Measurements from ENCODE around the gene PARVA.

The PARVA gene

GRCh38 chr11:12556788-12557384, 179.5 kb downstream of the PARVA start:
- no peak for FAIRE-seq
- no peak for DNase-seq (ENCODE audit: insufficient read length, low spot score)
- no peak for TF ChIP-seq POU2F2 (IDR thresholded peaks at IDR 0.05; ENCODE audit: low read depth, low read length)
- no peak for TF ChIP-seq POLR2A (IDR thresholded peaks at IDR 0.05; ENCODE audit: low read depth, low read length)
- no peak for TF ChIP-seq SPI1 (IDR thresholded peaks at IDR 0.05; ENCODE audit: low read depth, low read length)
- TF ChIP-seq POLR2AphosphoS5 (IDR thresholded peaks at IDR 0.05; ENCODE audit: low read depth, low read length) = no peak
- no peak for TF ChIP-seq TAF1 (IDR thresholded peaks at IDR 0.05; ENCODE audit: low read depth, low read length)
- no peak for TF ChIP-seq PAX5 (IDR thresholded peaks at IDR 0.05; ENCODE audit: insufficient read depth, low read length, severe bottlenecking)

GRCh38 chr11:12559011-12559410, 181.6 kb downstream of the PARVA start:
- TF ChIP-seq POU2F2 (IDR thresholded peaks at IDR 0.05; ENCODE audit: low read depth, low read length) (no peak), PAX5 (IDR thresholded peaks at IDR 0.05; ENCODE audit: insufficient read depth, low read length, severe bottlenecking) (no peak), POLR2AphosphoS5 (IDR thresholded peaks at IDR 0.05; ENCODE audit: low read depth, low read length) (no peak), POLR2A (IDR thresholded peaks at IDR 0.05; ENCODE audit: low read depth, low read length) (no peak), TAF1 (IDR thresholded peaks at IDR 0.05; ENCODE audit: low read depth, low read length) (no peak), SPI1 (IDR thresholded peaks at IDR 0.05; ENCODE audit: low read depth, low read length) (no peak)
- no peak for DNase-seq (ENCODE audit: insufficient read length, low spot score)
- no peak for FAIRE-seq

GRCh38 chr11:12560362-12560761, 183.0 kb downstream of the PARVA start:
- DNase-seq (ENCODE audit: insufficient read length, low spot score) = no peak
- FAIRE-seq = no peak
- TF ChIP-seq SPI1 (IDR thresholded peaks at IDR 0.05; ENCODE audit: low read depth, low read length) (no peak), PAX5 (IDR thresholded peaks at IDR 0.05; ENCODE audit: insufficient read depth, low read length, severe bottlenecking) (no peak), TAF1 (IDR thresholded peaks at IDR 0.05; ENCODE audit: low read depth, low read length) (no peak), POLR2AphosphoS5 (IDR thresholded peaks at IDR 0.05; ENCODE audit: low read depth, low read length) (no peak), POLR2A (IDR thresholded peaks at IDR 0.05; ENCODE audit: low read depth, low read length) (no peak), POU2F2 (IDR thresholded peaks at IDR 0.05; ENCODE audit: low read depth, low read length) (no peak)

DNA sequence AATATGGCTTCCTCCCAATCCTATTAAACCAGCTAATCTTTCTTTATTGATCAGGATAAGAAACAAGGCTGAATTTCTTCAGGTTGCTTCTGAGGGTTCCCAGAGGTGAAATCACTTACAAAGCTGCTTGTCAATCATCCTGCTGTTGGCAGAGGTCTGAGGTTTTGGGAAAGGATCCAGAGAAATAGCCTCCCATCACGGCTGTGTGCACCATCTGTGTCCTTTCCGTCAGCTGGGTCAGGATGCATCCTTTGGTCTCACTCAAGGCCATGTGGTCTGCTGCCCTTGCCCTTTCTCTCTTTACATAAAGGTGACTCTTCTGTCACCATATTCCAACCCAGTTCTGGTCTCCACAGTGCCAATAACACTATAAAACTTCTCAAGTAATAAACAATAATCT, 183.5 kb downstream of the PARVA start:
- FAIRE-seq = no peak
- TF ChIP-seq PAX5 (IDR thresholded peaks at IDR 0.05; ENCODE audit: insufficient read depth, low read length, severe bottlenecking) = no peak
- no peak for DNase-seq (ENCODE audit: insufficient read length, low spot score)

- FAIRE-seq (no peak), DNase-seq (ENCODE audit: insufficient read length, low spot score) (no peak)
- TF ChIP-seq POLR2A (IDR thresholded peaks at IDR 0.05; ENCODE audit: low read depth, low read length) = no peak
- no peak for TF ChIP-seq SPI1 (IDR thresholded peaks at IDR 0.05; ENCODE audit: low read depth, low read length)
- no peak for TF ChIP-seq POLR2AphosphoS5 (IDR thresholded peaks at IDR 0.05; ENCODE audit: low read depth, low read length)
- no peak for TF ChIP-seq PAX5 (IDR thresholded peaks at IDR 0.05; ENCODE audit: insufficient read depth, low read length, severe bottlenecking)
- no peak for TF ChIP-seq TAF1 (IDR thresholded peaks at IDR 0.05; ENCODE audit: low read depth, low read length)
- no peak for TF ChIP-seq POU2F2 (IDR thresholded peaks at IDR 0.05; ENCODE audit: low read depth, low read length)
These were observed 186.6 kb downstream of the PARVA start for GRCh38 chr11:12564012-12564411.

- FAIRE-seq = no peak
- no peak for DNase-seq (ENCODE audit: insufficient read length, low spot score)
- TF ChIP-seq POU2F2 (IDR thresholded peaks at IDR 0.05; ENCODE audit: low read depth, low read length) (no peak), SPI1 (IDR thresholded peaks at IDR 0.05; ENCODE audit: low read depth, low read length) (no peak), POLR2A (IDR thresholded peaks at IDR 0.05; ENCODE audit: low read depth, low read length) (no peak), POLR2AphosphoS5 (IDR thresholded peaks at IDR 0.05; ENCODE audit: low read depth, low read length) (no peak), TAF1 (IDR thresholded peaks at IDR 0.05; ENCODE audit: low read depth, low read length) (no peak)
These were observed 188.0 kb downstream of the PARVA start for GRCh38 chr11:12565406-12565805.

- FAIRE-seq = no peak
- TF ChIP-seq SPI1 (IDR thresholded peaks at IDR 0.05; ENCODE audit: low read depth, low read length) = no peak
- no peak for TF ChIP-seq POU2F2 (IDR thresholded peaks at IDR 0.05; ENCODE audit: low read depth, low read length)
- TF ChIP-seq TAF1 (IDR thresholded peaks at IDR 0.05; ENCODE audit: low read depth, low read length) = no peak
- TF ChIP-seq POLR2AphosphoS5 (IDR thresholded peaks at IDR 0.05; ENCODE audit: low read depth, low read length) = no peak
- no peak for TF ChIP-seq POLR2A (IDR thresholded peaks at IDR 0.05; ENCODE audit: low read depth, low read length)
- TF ChIP-seq PAX5 (IDR thresholded peaks at IDR 0.05; ENCODE audit: insufficient read depth, low read length, severe bottlenecking) = no peak
- DNase-seq (ENCODE audit: insufficient read length, low spot score) = no peak
These were observed 190.5 kb downstream of the PARVA start for GRCh38 chr11:12567746-12568460.

GRCh38 chr11:12569499-12570425, 192.4 kb downstream of the PARVA start:
- no peak for FAIRE-seq
- no peak for DNase-seq (ENCODE audit: insufficient read length, low spot score)
- TF ChIP-seq PAX5 (IDR thresholded peaks at IDR 0.05; ENCODE audit: insufficient read depth, low read length, severe bottlenecking) = no peak
- no peak for TF ChIP-seq POLR2A (IDR thresholded peaks at IDR 0.05; ENCODE audit: low read depth, low read length)
- TF ChIP-seq SPI1 (IDR thresholded peaks at IDR 0.05; ENCODE audit: low read depth, low read length) = no peak
- TF ChIP-seq TAF1 (IDR thresholded peaks at IDR 0.05; ENCODE audit: low read depth, low read length) = no peak
- TF ChIP-seq POLR2AphosphoS5 (IDR thresholded peaks at IDR 0.05; ENCODE audit: low read depth, low read length) = no peak
- TF ChIP-seq POU2F2 (IDR thresholded peaks at IDR 0.05; ENCODE audit: low read depth, low read length) = no peak

Measured in GM12891 (cell line).